ENCODE measurements around the gene TCF7L2.

TCF7L2 gene

GRCh38 chr10:112945811-112946210 is 4.2 kb upstream of the TCF7L2 start (continued):
- TF ChIP-seq CSRNP3 (CRISPR knock-in tag; IDR thresholded peaks at IDR 0.05) (no peak), TSHZ2 (CRISPR knock-in tag; IDR thresholded peaks at IDR 0.05) (no peak), ZNF70 (CRISPR knock-in tag; IDR thresholded peaks at IDR 0.05) (no peak), ZNF8 (CRISPR knock-in tag; IDR thresholded peaks at IDR 0.05) (no peak)

- ATAC-seq = no peak
- TF ChIP-seq CSRNP3 (CRISPR knock-in tag; IDR thresholded peaks at IDR 0.05) (no peak), GLIS3 (CRISPR knock-in tag; IDR thresholded peaks at IDR 0.05) (no peak), SNAI2 (CRISPR knock-in tag; IDR thresholded peaks at IDR 0.05) (no peak), TOX (CRISPR knock-in tag; IDR thresholded peaks at IDR 0.05; ENCODE audit: borderline replicate concordance) (no peak), ZFP30 (CRISPR knock-in tag; IDR thresholded peaks at IDR 0.05) (no peak), ZNF565 (CRISPR knock-in tag; conservative IDR thresholded peaks at IDR 0.05; ENCODE audit: low read depth) (no peak), ZNF8 (CRISPR knock-in tag; IDR thresholded peaks at IDR 0.05) (no peak), ZFP3 (CRISPR knock-in tag; IDR thresholded peaks at IDR 0.05) (no peak)
Observed at GRCh38 chr10:112946649-112947048, 3.4 kb upstream of the TCF7L2 start.

- TF ChIP-seq ZFP30 (CRISPR knock-in tag; IDR thresholded peaks at IDR 0.05) = no peak
- TF ChIP-seq CREB5 (CRISPR knock-in tag; IDR thresholded peaks at IDR 0.05; ENCODE audit: low read depth) = no peak
- TF ChIP-seq ZFP3 (CRISPR knock-in tag; IDR thresholded peaks at IDR 0.05) = no peak
- TF ChIP-seq TOX (CRISPR knock-in tag; IDR thresholded peaks at IDR 0.05; ENCODE audit: borderline replicate concordance) = no peak
- no peak for TF ChIP-seq CSDC2 (CRISPR knock-in tag; IDR thresholded peaks at IDR 0.05)
- TF ChIP-seq TCF4 (CRISPR knock-in tag; IDR thresholded peaks at IDR 0.05; ENCODE audit: borderline replicate concordance) = no peak
- no peak for TF ChIP-seq ZNF565 (CRISPR knock-in tag; conservative IDR thresholded peaks at IDR 0.05; ENCODE audit: low read depth)
- no peak for TF ChIP-seq OSR1 (CRISPR knock-in tag; IDR thresholded peaks at IDR 0.05)
- no peak for TF ChIP-seq ZC3H10 (CRISPR knock-in tag; IDR thresholded peaks at IDR 0.05)
- TF ChIP-seq SNAI2 (CRISPR knock-in tag; IDR thresholded peaks at IDR 0.05) = no peak
- no peak for TF ChIP-seq GLIS3 (CRISPR knock-in tag; IDR thresholded peaks at IDR 0.05)
- TF ChIP-seq ZNF8 (CRISPR knock-in tag; IDR thresholded peaks at IDR 0.05) = no peak
- TF ChIP-seq POU6F1 (CRISPR knock-in tag; IDR thresholded peaks at IDR 0.05; ENCODE audit: borderline replicate concordance, low read depth) = no peak
- no peak for TF ChIP-seq PPARA (CRISPR knock-in tag; IDR thresholded peaks at IDR 0.05; ENCODE audit: borderline replicate concordance)
- TF ChIP-seq BACH2 (CRISPR knock-in tag; IDR thresholded peaks at IDR 0.05; ENCODE audit: borderline replicate concordance) = no peak
- TF ChIP-seq PATZ1 (CRISPR knock-in tag; IDR thresholded peaks at IDR 0.05; ENCODE audit: borderline replicate concordance) = no peak
- no peak for TF ChIP-seq TSHZ2 (CRISPR knock-in tag; IDR thresholded peaks at IDR 0.05)
- ATAC-seq = no peak
Observed at GRCh38 chr10:112948196-112948595, 1.9 kb upstream of the TCF7L2 start.

Data from SK-N-SH treated with all-trans-retinoic acid at 6 μM for 48 hours (cell line).